ENCODE data around the gene GATA1. TPM values are rescaled to one million over a fixed set of nuclear protein-coding genes. Genes with fewer than 3 reads are reported as not detected.

Gene GATA1
- total RNA-seq, 1 donor from 2014 or later, result 0.76 TPM

DNA sequence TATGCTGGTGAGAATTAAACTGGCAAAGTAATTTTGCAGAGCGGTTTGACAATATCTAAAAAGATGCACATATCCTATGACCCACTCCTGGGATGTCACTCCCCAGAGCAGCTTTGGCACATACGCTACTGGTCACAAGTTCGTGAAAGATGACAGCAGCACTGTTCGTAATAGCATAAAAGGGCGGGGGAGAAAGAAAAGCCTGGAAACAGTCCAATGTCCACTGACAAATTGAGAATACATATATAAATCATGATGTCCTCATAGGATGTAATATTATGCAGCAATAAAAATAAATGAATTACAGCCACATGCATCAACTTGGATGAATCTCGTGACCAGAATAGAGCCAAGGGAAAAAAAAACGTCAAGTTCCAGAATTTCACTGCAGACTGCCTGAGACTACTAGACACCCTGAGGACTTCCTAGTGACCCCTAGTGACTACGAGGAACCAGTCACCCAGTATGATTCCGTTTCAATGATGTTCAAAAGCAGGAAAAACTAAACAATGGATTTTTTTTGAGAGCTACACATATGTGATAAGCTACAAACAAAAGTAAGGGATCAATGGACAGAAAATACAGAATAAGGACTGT is 47.2 kb downstream of the GATA1 start:
- no peak for ATAC-seq
- intact Hi-C loops (cut with DNase I), result no loop called here
- DNase-seq (ENCODE audit: low spot score), result no peak

DNA sequence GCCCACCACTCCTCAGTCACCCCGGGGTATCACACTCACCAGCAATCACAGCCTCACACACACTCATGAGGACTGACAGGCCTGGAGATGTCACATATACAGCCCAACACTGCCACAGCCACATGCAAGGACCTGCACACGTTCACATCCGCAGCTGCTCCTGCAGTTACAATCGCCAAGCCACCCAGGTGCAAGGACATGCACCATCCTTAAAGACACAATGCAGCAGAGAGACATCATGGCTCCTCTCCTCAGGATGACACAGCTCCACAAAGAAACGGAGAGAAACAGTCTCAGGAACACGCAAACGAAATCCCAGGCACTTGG is 48.0 kb downstream of the GATA1 start:
- DNase-seq (ENCODE audit: low spot score), result peak; percentile 7
- intact Hi-C loops (cut with DNase I), result no loop called here
- no peak for ATAC-seq

DNA sequence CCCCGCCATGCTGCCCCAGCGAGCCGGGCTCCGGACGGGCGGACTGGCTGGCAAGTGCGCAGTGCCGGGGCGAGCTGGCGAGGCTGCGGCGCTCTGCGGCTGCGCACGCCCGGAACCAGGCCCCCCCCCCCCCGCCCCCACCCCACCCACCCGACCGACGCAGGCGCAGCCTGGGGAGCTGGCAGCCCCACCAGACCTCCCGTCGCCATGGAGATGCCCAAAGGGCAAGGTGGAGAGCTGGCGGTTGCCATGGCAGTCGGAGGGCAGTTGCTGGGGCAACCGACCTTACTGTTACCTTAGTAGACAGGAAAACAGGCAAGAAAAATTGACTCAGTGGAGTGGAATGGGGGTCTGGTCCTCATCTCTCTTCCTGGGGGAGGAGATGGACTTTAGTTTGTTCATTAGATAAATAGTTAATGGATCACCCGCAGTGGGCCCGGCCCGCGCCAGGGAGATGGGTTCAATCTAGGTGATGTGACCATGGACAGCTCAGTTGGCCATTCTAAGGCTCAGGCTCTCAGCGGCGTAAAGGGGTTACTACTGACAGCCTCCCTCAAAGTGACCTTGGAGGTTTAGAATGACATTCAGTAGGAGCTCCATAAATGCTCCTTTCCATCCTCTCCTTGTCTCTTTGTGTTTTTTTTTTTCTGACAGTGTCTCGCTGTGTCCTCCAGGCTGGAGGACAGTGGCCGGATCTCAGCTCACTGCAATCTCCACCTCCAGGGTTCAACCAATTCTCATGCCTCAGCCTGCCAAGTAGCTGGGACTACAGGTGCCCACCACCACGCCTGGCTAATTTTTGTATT is 49.3 kb downstream of the GATA1 start, which contains the start of gene PCSK1N:
Gene PCSK1N, minus strand, starts transcription at position 87 of the 806 bp plus-strand sequence. Its CDS starts 78 bp downstream, at position 9.
- intact Hi-C loops (cut with DNase I), result no loop called here
- peak; percentile 43 for DNase-seq (ENCODE audit: low spot score)
- ATAC-seq, result no peak

DNA sequence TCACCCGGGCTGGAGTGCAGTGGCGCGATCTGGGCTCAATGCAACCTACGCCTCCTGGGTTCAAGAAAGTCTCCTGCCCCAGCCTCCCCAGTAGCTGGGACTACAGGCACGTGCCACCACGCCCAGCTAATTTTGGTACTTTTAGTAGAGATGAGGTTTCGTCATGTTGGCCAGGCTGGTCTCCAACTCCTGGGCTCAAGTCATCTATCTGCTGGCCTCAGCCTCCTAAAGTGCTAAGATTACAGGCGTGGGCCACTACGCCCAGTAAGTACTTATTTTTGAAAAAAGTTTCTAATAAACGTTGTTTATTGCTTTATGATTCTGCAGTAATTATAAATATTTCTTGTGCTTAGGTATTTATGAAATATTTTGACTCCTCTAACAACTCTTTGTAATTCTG is 53.3 kb downstream of the GATA1 start:
- intact Hi-C loops (cut with DNase I), result no loop called here
- ATAC-seq (no peak), DNase-seq (ENCODE audit: low spot score) (no peak)

Other genes starting within 250 kb of the GATA1 start
- 15.3 TPM for gene TBC1D25, start 246.9 kb upstream of the GATA1 start, total RNA-seq
- gene RBM3, start 212.1 kb upstream of the GATA1 start, total RNA-seq, result 150 TPM
- 124 TPM for gene WDR13, start 189.1 kb upstream of the GATA1 start, total RNA-seq
- gene WAS, start 102.8 kb upstream of the GATA1 start, total RNA-seq, result 14.4 TPM
- gene SUV39H1, start 89.9 kb upstream of the GATA1 start, total RNA-seq, result 5.3 TPM
- not detected for gene GLOD5, start 24.8 kb upstream of the GATA1 start, total RNA-seq
- 106 TPM for gene HDAC6, start 15.5 kb downstream of the GATA1 start, total RNA-seq
- gene ERAS, start 39.9 kb downstream of the GATA1 start, total RNA-seq, result 0.36 TPM
- 0.67 TPM for gene PCSK1N, start 49.0 kb downstream of the GATA1 start, total RNA-seq
- 28.0 TPM for gene TIMM17B, start 111.2 kb downstream of the GATA1 start, total RNA-seq
- gene PQBP1, start 111.3 kb downstream of the GATA1 start, total RNA-seq, result 51.2 TPM
- 19.2 TPM for gene SLC35A2, start 125.1 kb downstream of the GATA1 start, total RNA-seq
- 10.8 TPM for gene PIM2, start 132.4 kb downstream of the GATA1 start, total RNA-seq
- 50.5 TPM for gene OTUD5, start 171.0 kb downstream of the GATA1 start, total RNA-seq
- gene KCND1, start 185.3 kb downstream of the GATA1 start, total RNA-seq, result 2.5 TPM
- 53.5 TPM for gene GRIPAP1, start 215.7 kb downstream of the GATA1 start, total RNA-seq

All from sciatic nerve (tissue), 2 donors.